HepG2 (cell line): Measurements from ENCODE around the gene BLVRB. TPM values are rescaled to one million over a fixed set of nuclear protein-coding genes. Genes with fewer than 3 reads are reported as not detected.

Source experiments
- AKNA ChIP-seq: sonication (generic); formaldehyde crosslinking; IDR thresholded peaks from 2 replicates; pipeline ENCODE4 v1.4.0; 2020; ENCODE audit warnings: missing genetic modification reagents, borderline replicate concordance
- DZIP1 ChIP-seq: sonication (generic); formaldehyde crosslinking; IDR thresholded peaks from 2 replicates; pipeline ENCODE4 v1.5.0; 2020; ENCODE audit warnings: mild to moderate bottlenecking, missing genetic modification reagents
- HNRNPL ChIP-seq: fragments of 200-400 bp; formaldehyde crosslinking; IDR thresholded peaks from 2 replicates; pipeline ENCODE4 v1.6.1; 2017; ENCODE audit warnings: mild to moderate bottlenecking, low read depth, low read length
- KAT7 ChIP-seq: IDR thresholded peaks from 2 replicates; pipeline ENCODE4 v1.6.1; 2018; ENCODE audit warnings: borderline replicate concordance, missing compliant biosample characterization
- PHF8 ChIP-seq: sonication (generic); formaldehyde crosslinking; IDR thresholded peaks from 2 replicates; pipeline ENCODE4 v1.5.0; 2020; ENCODE audit warnings: missing genetic modification reagents
- RXRA ChIP-seq: sonication (generic); formaldehyde crosslinking; IDR thresholded peaks from 2 replicates; pipeline ENCODE4 v1.5.1; 2020; ENCODE audit warnings: missing genetic modification reagents
- TFDP2 ChIP-seq: sonication (generic); formaldehyde crosslinking; IDR thresholded peaks from 2 replicates; pipeline ENCODE4 v1.4.0; 2020; ENCODE audit warnings: missing genetic modification reagents
- YEATS2 ChIP-seq: sonication (generic); formaldehyde crosslinking; IDR thresholded peaks from 2 replicates; pipeline ENCODE4 v1.4.0; 2020; ENCODE audit warnings: missing genetic modification reagents, borderline replicate concordance
- ZEB1 ChIP-seq: IDR thresholded peaks from 2 replicates; pipeline ENCODE4 v1.6.1; 2012; ENCODE audit warnings: mild to moderate bottlenecking, low read depth, inconsistent platforms; ENCODE audit not compliant: insufficient replicate concordance
- ZFP37 ChIP-seq: sonication (generic); formaldehyde crosslinking; IDR thresholded peaks from 2 replicates; pipeline ENCODE4 v1.4.0; 2020; ENCODE audit warnings: missing genetic modification reagents, borderline replicate concordance
- ZNF558 ChIP-seq: sonication (generic); formaldehyde crosslinking; IDR thresholded peaks from 2 replicates; pipeline ENCODE4 v1.9.0; 2022; ENCODE audit warnings: mild to moderate bottlenecking, missing genetic modification reagents, borderline replicate concordance
- ZNF646 ChIP-seq: sonication (generic); formaldehyde crosslinking; IDR thresholded peaks from 2 replicates; pipeline ENCODE4 v1.9.0; 2021; ENCODE audit warnings: mild to moderate bottlenecking, missing genetic modification reagents
- ZNF777 ChIP-seq: sonication (generic); formaldehyde crosslinking; IDR thresholded peaks from 2 replicates; pipeline ENCODE4 v1.4.0; 2020; ENCODE audit warnings: missing genetic modification reagents
- polyA plus RNA-seq, 8 experiments: library from polyadenylated mRNA; depleted of rRNA in 3 of 8; stranded (reverse) in 7 of 8; unstranded in 1 of 8; fragments of >200 nt; fragmentation: Illumina TruSeq in 4 of 8; extraction: Trizol in 4 of 8; gene quantifications; 2 replicates each; pipeline versions ENCODE4 v1.2.1 to v1.2.3, GENCODE V29; 2011 to 2016; ENCODE audit warnings: low read depth in 4 of 8, missing spikeins in 1 of 8, mixed read lengths in 1 of 8; ENCODE audit not compliant: insufficient read depth in 1 of 8
- total RNA-seq, 5 experiments: library from RNA; depleted of rRNA; stranded (reverse); fragments of >200 nt; fragmentation: Illumina TruSeq; extraction: Trizol; gene quantifications; 2 replicates each; pipeline ENCODE4 v1.2.3, GENCODE V29; 2016; ENCODE audit warnings: low read depth in 1 of 5

The BLVRB gene
- total and polyA plus RNA-seq, 2 of the 13 experiments (the other 11 are each of a cell fraction or from before 2014, with no cell fraction given): 25.9 to 51.4 TPM

GRCh38 chr19:40465557-40466218 is at the start of gene BLVRB (continued):
- TF ChIP-seq ZNF777 (CRISPR knock-in tag): 0 out of 2 replicates have a peak, but pooled peaks have one; percentile 18
- no peak for TF ChIP-seq ZEB1
- peak; percentile 82 for TF ChIP-seq PHF8 (CRISPR knock-in tag)
- TF ChIP-seq ZFP37 (CRISPR knock-in tag): no peak
- TF ChIP-seq HNRNPL: no peak
- TF ChIP-seq RXRA: peak; percentile 76
- no peak for TF ChIP-seq ZNF646
- TF ChIP-seq KAT7 (CRISPR knock-in tag): no peak
- TF ChIP-seq AKNA (CRISPR knock-in tag): no peak
- peak; percentile 65; the same call in 1 of the 2 replicates for TF ChIP-seq TFDP2
- no peak for TF ChIP-seq ZNF558 (CRISPR knock-in tag)
- TF ChIP-seq DZIP1 (CRISPR knock-in tag): no peak
- peak; percentile 41; the same call in 1 of the 2 replicates for TF ChIP-seq YEATS2 (CRISPR knock-in tag)
